ENCODE measurements around the gene SFXN4.
"Not testable (repeated sequence)": the region's sequence is repeated elsewhere in the genome, so short reads cannot be mapped to it uniquely, and the experiment has no call there.

The SFXN4 gene

DNA sequence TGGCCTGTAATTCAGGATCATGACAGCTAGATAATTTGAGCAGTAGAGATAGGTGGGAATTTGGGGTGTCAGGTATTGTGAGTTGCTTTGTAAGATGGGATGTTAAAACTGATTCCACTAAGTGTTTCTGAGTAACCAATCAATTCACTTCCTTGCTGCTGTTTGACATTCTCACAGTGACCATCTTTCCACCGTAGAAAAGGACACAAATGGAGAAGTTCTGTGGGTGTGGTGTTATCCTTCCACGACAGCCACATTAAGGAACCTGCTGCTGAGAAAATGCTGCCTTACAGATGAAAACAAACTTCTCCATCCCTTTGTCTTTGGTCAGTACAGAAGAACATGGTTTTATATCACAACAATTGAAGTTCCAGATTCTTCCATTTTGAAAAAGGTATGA lies 57.7 kb downstream of the SFXN4 start:
- not testable (repeated sequence) for DNase-seq (ENCODE audit: low read depth)

GRCh38 chr10:119107106-119107505 lies 58.4 kb downstream of the SFXN4 start:
- DNase-seq (ENCODE audit: low read depth): not testable (repeated sequence)

- not testable (repeated sequence) for DNase-seq (ENCODE audit: low read depth)
These were observed 59.6 kb downstream of the SFXN4 start for GRCh38 chr10:119105899-119106298.

GRCh38 chr10:119105155-119105554 lies 60.4 kb downstream of the SFXN4 start:
- DNase-seq (ENCODE audit: low read depth): no peak

- DNase-seq (ENCODE audit: low read depth): no peak
These were observed 60.9 kb downstream of the SFXN4 start for GRCh38 chr10:119104654-119105015.

- peak; percentile 64 for DNase-seq (ENCODE audit: low read depth)
These were observed 61.4 kb downstream of the SFXN4 start, which contains the start of gene DENND10 for GRCh38 chr10:119103903-119104653. Gene DENND10 (plus strand): TSS chr10:119104113. CDS start chr10:119104143, 30 bp downstream.

GRCh38 chr10:119103241-119103902 lies 62.1 kb downstream of the SFXN4 start:
- DNase-seq (ENCODE audit: low read depth): no peak

GRCh38 chr10:119101366-119102098 lies 64.0 kb downstream of the SFXN4 start:
- DNase-seq (ENCODE audit: low read depth): no peak

- DNase-seq (ENCODE audit: low read depth): no peak
These were observed 64.9 kb downstream of the SFXN4 start for GRCh38 chr10:119100434-119101238.

- DNase-seq (ENCODE audit: low read depth): no peak
These were observed 66.9 kb downstream of the SFXN4 start for GRCh38 chr10:119098576-119098975.

GRCh38 chr10:119096641-119097415 lies 68.7 kb downstream of the SFXN4 start:
- not testable (repeated sequence) for DNase-seq (ENCODE audit: low read depth)

GRCh38 chr10:119095640-119096039 lies 69.9 kb downstream of the SFXN4 start:
- DNase-seq (ENCODE audit: low read depth): no peak

DNA sequence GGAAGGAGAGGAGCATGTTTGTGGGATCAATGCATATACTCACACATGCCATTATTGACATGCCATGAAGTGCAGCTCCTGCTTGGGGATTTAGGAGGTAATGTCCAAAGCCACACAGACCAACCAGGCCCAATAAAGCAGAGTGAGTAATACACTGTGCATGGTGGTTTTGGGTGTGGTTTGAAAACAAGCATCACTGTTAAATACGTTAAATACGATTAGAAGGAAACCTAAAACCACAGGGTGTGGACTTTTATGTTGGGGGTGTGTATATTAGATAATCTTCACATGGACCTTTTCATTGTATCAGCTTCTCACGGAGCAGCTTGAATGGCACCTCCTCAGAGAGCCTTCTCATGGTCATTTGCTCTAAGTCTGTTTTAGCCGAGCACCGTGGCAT lies 74.5 kb downstream of the SFXN4 start:
- no peak for DNase-seq (ENCODE audit: low read depth)

Data from stimulated activated CD8-positive, alpha-beta memory T cell treated with anti-CD3 and anti-CD28 coated beads, Interleukin-12 subunit alpha, Interleukin-12 subunit beta, amount 100 ng/mL, for 4 hours (primary cell).